ENCODE measurements around the gene USP6NL. TPM values are rescaled to one million over a fixed set of nuclear protein-coding genes. Genes with fewer than 3 reads are reported as not detected.

Gene USP6NL
- total and polyA plus RNA-seq, 7 donors: 1.8 to 5.4 (median 2.9) TPM

- Histone ChIP-seq H3K27ac (no peak overlapping the region), H3K9me3 (no peaks in the 10 kb centered on the region), H3K4me1 (no peaks in the 10 kb centered on the region), H3K36me3 (ENCODE audit: insufficient read depth in 1 of 2, low read depth in 1 of 2) (no peaks in the 10 kb centered on the region), H3K4me3 (no peak overlapping the region), H3K27me3 (ENCODE audit: insufficient read depth in 3 of 3, low read length in 2 of 3) (no peaks in the 10 kb centered on the region)
- TF ChIP-seq CTCF (IDR thresholded peaks at IDR 0.05): no peak
- ATAC-seq: no peak
- intact Hi-C loops (cut with DNase I): no loop called here
- 90 to 94% (median 93%) methylated on average over 1 of the region's 1 CpG for WGBS, 3 donors
- no peak for DNase-seq
Measured at GRCh38 chr10:11603741-11604140, 7.7 kb downstream of the USP6NL start.

- Histone ChIP-seq H3K27me3 (ENCODE audit: insufficient read depth in 3 of 3, low read length in 2 of 3) (no peaks in the 10 kb centered on the region), H3K9me3 (no peaks in the 10 kb centered on the region), H3K36me3 (ENCODE audit: insufficient read depth in 1 of 2, low read depth in 1 of 2) (no peaks in the 10 kb centered on the region), H3K4me1 (no peaks in the 10 kb centered on the region), H3K4me3 (no peak overlapping the region), H3K27ac (no peak overlapping the region)
- intact Hi-C loops (cut with DNase I): no loop called here
- ATAC-seq (no peak), DNase-seq (no peak)
- 75 to 79% (median 77%) methylated on average over 7 of the region's 7 CpGs for WGBS, 3 donors
- no peak for TF ChIP-seq CTCF (IDR thresholded peaks at IDR 0.05)
Measured at GRCh38 chr10:11602919-11603523, 8.4 kb downstream of the USP6NL start.

GRCh38 chr10:11602358-11602757, 9.1 kb downstream of the USP6NL start:
- WGBS, 3 donors: 65 to 73% (median 69%) methylated on average over 7 of the region's 7 CpGs
- H3K4me3 ChIP-seq: no peak overlapping the region
- no peak overlapping the region for H3K27ac ChIP-seq
- intact Hi-C loops (cut with DNase I): no loop called here
- DNase-seq (no peak), ATAC-seq (no peak)
- no peaks in the 10 kb centered on the region for H3K36me3 ChIP-seq (ENCODE audit: insufficient read depth in 1 of 2, low read depth in 1 of 2)
- TF ChIP-seq CTCF (IDR thresholded peaks at IDR 0.05): no peak
- H3K9me3 ChIP-seq: no peaks in the 10 kb centered on the region
- no peaks in the 10 kb centered on the region for H3K4me1 ChIP-seq
- no peaks in the 10 kb centered on the region for H3K27me3 ChIP-seq (ENCODE audit: insufficient read depth in 3 of 3, low read length in 2 of 3)

GRCh38 chr10:11601670-11602069, 9.8 kb downstream of the USP6NL start:
- H3K27ac ChIP-seq: no peak overlapping the region
- DNase-seq (no peak), ATAC-seq (no peak)
- no peaks in the 10 kb centered on the region for H3K27me3 ChIP-seq (ENCODE audit: insufficient read depth in 3 of 3, low read length in 2 of 3)
- H3K36me3 ChIP-seq (ENCODE audit: insufficient read depth in 1 of 2, low read depth in 1 of 2): no peaks in the 10 kb centered on the region
- no peak for TF ChIP-seq CTCF (IDR thresholded peaks at IDR 0.05)
- intact Hi-C loops (cut with DNase I): no loop called here
- H3K4me1 ChIP-seq: no peaks in the 10 kb centered on the region
- no peak overlapping the region for H3K4me3 ChIP-seq
- no peaks in the 10 kb centered on the region for H3K9me3 ChIP-seq
- WGBS, 3 donors: 86 to 97% (median 91%) methylated on average over 1 of the region's 1 CpG

- Histone ChIP-seq H3K27me3 (ENCODE audit: insufficient read depth in 3 of 3, low read length in 2 of 3) (no peaks in the 10 kb centered on the region), H3K36me3 (ENCODE audit: insufficient read depth in 1 of 2, low read depth in 1 of 2) (no peaks in the 10 kb centered on the region), H3K27ac (no peak overlapping the region), H3K4me3 (no peak overlapping the region), H3K4me1 (no peaks in the 10 kb centered on the region), H3K9me3 (no peaks in the 10 kb centered on the region)
- ATAC-seq (no peak), DNase-seq (no peak)
- no peak for TF ChIP-seq CTCF (IDR thresholded peaks at IDR 0.05)
- 90 to 97% (median 97%) methylated on average over 3 of the region's 3 CpGs for WGBS, 3 donors
- intact Hi-C loops (cut with DNase I): no loop called here
Measured at GRCh38 chr10:11600280-11600679, 11.2 kb downstream of the USP6NL start.

Data from psoas muscle (tissue), 8 donors.